ENCODE results near the gene RFTN1.

GRCh38 chr3:16538507-16538906, 25.0 kb upstream of the RFTN1 start:
- TF ChIP-seq EHMT2 (IDR thresholded peaks at IDR 0.05; ENCODE audit: low read depth) (no peak), ESRRA (IDR thresholded peaks at IDR 0.05; ENCODE audit: borderline replicate concordance, low read length) (no peak), RAD21 (conservative IDR thresholded peaks at IDR 0.05 in 1 of 2, IDR thresholded peaks at IDR 0.05 in 1 of 2) (no peak), CHD2 (IDR thresholded peaks at IDR 0.05; ENCODE audit: low read length, partially characterized antibody) (no peak), USF2 (IDR thresholded peaks at IDR 0.05) (no peak), HOXB5 (CRISPR knock-in tag; IDR thresholded peaks at IDR 0.05) (no peak), HOXA7 (CRISPR knock-in tag; IDR thresholded peaks at IDR 0.05) (no peak), ELK1 (IDR thresholded peaks at IDR 0.05; ENCODE audit: low read depth, low read length) (no peak), EP300 (IDR thresholded peaks at IDR 0.05) (no peak), ZFP36 (IDR thresholded peaks at IDR 0.05; ENCODE audit: borderline replicate concordance, partially characterized antibody) (no peak), RCOR1 (IDR thresholded peaks at IDR 0.05; ENCODE audit: low read depth, low read length) (no peak), POLR2A (IDR thresholded peaks at IDR 0.05; ENCODE audit: low read length) (no peak)
- TF ChIP-seq, protein P1, sequence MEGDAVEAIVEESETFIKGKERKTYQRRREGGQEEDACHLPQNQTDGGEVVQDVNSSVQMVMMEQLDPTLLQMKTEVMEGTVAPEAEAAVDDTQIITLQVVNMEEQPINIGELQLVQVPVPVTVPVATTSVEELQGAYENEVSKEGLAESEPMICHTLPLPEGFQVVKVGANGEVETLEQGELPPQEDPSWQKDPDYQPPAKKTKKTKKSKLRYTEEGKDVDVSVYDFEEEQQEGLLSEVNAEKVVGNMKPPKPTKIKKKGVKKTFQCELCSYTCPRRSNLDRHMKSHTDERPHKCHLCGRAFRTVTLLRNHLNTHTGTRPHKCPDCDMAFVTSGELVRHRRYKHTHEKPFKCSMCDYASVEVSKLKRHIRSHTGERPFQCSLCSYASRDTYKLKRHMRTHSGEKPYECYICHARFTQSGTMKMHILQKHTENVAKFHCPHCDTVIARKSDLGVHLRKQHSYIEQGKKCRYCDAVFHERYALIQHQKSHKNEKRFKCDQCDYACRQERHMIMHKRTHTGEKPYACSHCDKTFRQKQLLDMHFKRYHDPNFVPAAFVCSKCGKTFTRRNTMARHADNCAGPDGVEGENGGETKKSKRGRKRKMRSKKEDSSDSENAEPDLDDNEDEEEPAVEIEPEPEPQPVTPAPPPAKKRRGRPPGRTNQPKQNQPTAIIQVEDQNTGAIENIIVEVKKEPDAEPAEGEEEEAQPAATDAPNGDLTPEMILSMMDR (IDR thresholded peaks at IDR 0.05): no peak
